Type B pancreatic cell (in vitro differentiated cells): ENCODE measurements around the gene DLX3. TPM values are rescaled to one million over a fixed set of nuclear protein-coding genes. Genes with fewer than 3 reads are reported as not detected.

Experiments
- DNase-seq: peaks from one replicate; pipeline ENCODE4 v3.0.0; 2021; ENCODE audit warnings: mixed read lengths; ENCODE audit not compliant: unreplicated experiment; ENCODE audit errors: extremely low spot score
- H3K27ac Mint-ChIP-seq: 2 replicates; pipeline ENCODE4 v1.8.0; 2021; ENCODE audit warnings: mild to moderate bottlenecking, mixed read lengths
- H3K27me3 Mint-ChIP-seq: 2 replicates; pipeline ENCODE4 v1.8.0; 2021; ENCODE audit warnings: mixed read lengths
- H3K36me3 Mint-ChIP-seq: 2 replicates; pipeline ENCODE4 v1.8.0; 2021; ENCODE audit warnings: mixed read lengths
- H3K4me1 Mint-ChIP-seq: one replicate; pipeline ENCODE4 v1.8.0; 2021; ENCODE audit warnings: mixed read lengths; ENCODE audit not compliant: unreplicated experiment
- H3K4me3 Mint-ChIP-seq: 2 replicates; pipeline ENCODE4 v1.8.0; 2021; ENCODE audit warnings: mild to moderate bottlenecking, mixed read lengths
- H3K9me3 Mint-ChIP-seq: 2 replicates; pipeline ENCODE4 v1.8.0; 2021; ENCODE audit warnings: mixed read lengths
- total RNA-seq: library from RNA; stranded (reverse); gene quantifications from 2 replicates; pipeline ENCODE4 v1.2.1, GENCODE V29; 2021; ENCODE audit warnings: low replicate concordance
- TF ChIP-seq, protein P1 (sequence below): fragments of 200-600 bp; sonication (generic); conservative IDR thresholded peaks from 2 replicates; pipeline ENCODE4 v1.5.0; 2021; ENCODE audit warnings: antibody characterized with exemption, mild to moderate bottlenecking

DLX3 gene
- total RNA-seq, 1 donor from 2014 or later = 15.9 TPM

DNA sequence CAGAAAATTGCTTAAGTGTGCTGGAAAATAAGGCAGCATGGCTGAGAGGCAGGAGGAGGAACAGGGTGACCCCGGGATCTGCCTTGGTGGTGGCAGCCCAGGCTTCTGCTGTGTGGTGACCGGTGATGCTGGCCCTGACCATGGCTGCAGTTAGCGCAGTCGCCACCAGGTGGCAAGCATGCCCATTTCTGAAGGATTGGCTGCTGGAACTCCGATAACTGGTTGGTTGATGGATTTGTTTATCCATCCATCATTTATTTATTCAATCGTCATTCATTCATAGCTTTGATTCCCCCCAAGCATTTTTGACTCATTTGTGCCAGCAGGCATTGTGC lies 31.8 kb upstream of the DLX3 start:
- H3K4me1 Mint-ChIP-seq = peaks cover 4% of the 10 kb centered on the region
- no peaks in the 10 kb centered on the region for H3K9me3 Mint-ChIP-seq
- peaks cover 25% of the 10 kb centered on the region for H3K27me3 Mint-ChIP-seq
- H3K4me3 Mint-ChIP-seq = no peak overlapping the region
- H3K36me3 Mint-ChIP-seq = no peaks in the 10 kb centered on the region
- H3K27ac Mint-ChIP-seq = no peak overlapping the region
- TF ChIP-seq, protein P1, sequence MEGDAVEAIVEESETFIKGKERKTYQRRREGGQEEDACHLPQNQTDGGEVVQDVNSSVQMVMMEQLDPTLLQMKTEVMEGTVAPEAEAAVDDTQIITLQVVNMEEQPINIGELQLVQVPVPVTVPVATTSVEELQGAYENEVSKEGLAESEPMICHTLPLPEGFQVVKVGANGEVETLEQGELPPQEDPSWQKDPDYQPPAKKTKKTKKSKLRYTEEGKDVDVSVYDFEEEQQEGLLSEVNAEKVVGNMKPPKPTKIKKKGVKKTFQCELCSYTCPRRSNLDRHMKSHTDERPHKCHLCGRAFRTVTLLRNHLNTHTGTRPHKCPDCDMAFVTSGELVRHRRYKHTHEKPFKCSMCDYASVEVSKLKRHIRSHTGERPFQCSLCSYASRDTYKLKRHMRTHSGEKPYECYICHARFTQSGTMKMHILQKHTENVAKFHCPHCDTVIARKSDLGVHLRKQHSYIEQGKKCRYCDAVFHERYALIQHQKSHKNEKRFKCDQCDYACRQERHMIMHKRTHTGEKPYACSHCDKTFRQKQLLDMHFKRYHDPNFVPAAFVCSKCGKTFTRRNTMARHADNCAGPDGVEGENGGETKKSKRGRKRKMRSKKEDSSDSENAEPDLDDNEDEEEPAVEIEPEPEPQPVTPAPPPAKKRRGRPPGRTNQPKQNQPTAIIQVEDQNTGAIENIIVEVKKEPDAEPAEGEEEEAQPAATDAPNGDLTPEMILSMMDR = peak; percentile 96
- DNase-seq = peak; percentile 86

DNA sequence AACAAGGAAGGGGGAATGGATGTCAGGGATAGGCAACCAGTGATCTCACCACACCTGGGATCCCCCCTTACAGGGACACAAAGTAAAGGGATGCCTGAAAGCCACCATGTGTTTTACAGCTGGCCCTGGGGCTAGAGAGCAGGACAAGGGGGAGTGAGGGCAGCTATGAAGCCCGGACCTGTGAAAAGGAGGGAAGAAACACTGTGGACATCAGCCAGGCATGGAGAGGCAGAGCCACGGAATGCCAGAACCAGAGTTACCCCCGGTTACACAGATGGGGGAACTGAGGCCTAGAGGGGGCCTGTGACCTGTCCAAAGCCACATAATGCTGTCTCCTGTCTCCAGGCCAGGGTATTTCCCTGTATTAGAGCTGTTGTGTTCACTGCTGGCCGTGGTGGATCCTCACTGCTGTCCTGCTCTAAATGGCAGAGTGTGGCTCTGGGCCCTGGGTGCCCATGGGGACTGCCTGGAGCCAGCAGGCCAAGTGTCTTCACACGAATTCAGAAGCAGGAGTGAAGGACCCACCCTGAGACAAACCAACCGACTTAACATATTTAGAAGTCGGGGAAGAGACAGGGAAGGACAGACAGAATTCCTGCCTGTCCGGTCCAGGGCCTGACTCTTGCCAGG lies 31.1 kb upstream of the DLX3 start:
- Mint-ChIP-seq H3K4me3 (no peak overlapping the region), H3K4me1 (peaks cover 4% of the 10 kb centered on the region), H3K27ac (no peak overlapping the region), H3K36me3 (no peaks in the 10 kb centered on the region), H3K9me3 (no peaks in the 10 kb centered on the region), H3K27me3 (peaks cover 32% of the 10 kb centered on the region)
- TF ChIP-seq, protein P1 = no peak
- DNase-seq = peak; percentile 50

DNA sequence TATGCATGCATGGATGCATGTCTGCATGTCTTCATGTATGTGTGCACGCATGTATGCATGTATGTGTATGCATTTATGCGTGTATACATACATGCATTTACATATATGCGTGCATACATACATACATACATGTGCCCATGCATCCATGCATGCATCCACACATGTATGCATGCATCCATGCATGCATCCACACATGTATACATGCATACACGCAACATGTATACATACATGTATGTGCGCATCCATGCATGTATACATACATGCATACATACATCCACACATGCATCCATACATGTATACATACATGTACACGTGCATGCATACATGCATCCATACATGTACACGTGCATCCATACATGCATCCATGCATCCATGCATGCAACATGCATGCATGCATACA lies 29.8 kb upstream of the DLX3 start:
- no peak overlapping the region for H3K4me3 Mint-ChIP-seq
- no peaks in the 10 kb centered on the region for H3K9me3 Mint-ChIP-seq
- peaks cover 4% of the 10 kb centered on the region for H3K4me1 Mint-ChIP-seq

DNA sequence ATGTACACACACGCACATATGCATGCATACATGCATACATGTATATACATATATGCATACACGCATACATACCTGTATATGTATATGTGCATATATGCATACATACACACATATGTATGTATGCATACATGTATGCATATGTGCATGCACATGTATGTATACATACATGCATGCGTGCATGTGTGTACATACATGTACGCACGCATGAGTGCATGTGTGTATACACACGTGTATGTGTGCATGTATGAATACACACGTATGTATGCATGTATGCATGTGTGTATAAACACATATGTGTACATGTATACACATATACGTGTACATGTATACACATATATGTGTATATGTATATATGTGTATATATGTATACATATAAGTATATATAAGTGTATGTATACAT lies 28.5 kb upstream of the DLX3 start:
- no peak overlapping the region for H3K27ac Mint-ChIP-seq
- DNase-seq = no peak
- no peak overlapping the region for H3K4me3 Mint-ChIP-seq
- H3K4me1 Mint-ChIP-seq = peaks cover under 1% of the 10 kb centered on the region
- peaks cover 25% of the 10 kb centered on the region for H3K27me3 Mint-ChIP-seq
- no peaks in the 10 kb centered on the region for H3K9me3 Mint-ChIP-seq
- no peaks in the 10 kb centered on the region for H3K36me3 Mint-ChIP-seq
- TF ChIP-seq, protein P1 = no peak

More for the DNA sequence above, 29.8 kb upstream of the DLX3 start:
- no peaks in the 10 kb centered on the region for H3K36me3 Mint-ChIP-seq
- DNase-seq = no peak
- H3K27me3 Mint-ChIP-seq = peaks cover 28% of the 10 kb centered on the region
- TF ChIP-seq, protein P1 = no peak
- H3K27ac Mint-ChIP-seq = no peak overlapping the region

DNA sequence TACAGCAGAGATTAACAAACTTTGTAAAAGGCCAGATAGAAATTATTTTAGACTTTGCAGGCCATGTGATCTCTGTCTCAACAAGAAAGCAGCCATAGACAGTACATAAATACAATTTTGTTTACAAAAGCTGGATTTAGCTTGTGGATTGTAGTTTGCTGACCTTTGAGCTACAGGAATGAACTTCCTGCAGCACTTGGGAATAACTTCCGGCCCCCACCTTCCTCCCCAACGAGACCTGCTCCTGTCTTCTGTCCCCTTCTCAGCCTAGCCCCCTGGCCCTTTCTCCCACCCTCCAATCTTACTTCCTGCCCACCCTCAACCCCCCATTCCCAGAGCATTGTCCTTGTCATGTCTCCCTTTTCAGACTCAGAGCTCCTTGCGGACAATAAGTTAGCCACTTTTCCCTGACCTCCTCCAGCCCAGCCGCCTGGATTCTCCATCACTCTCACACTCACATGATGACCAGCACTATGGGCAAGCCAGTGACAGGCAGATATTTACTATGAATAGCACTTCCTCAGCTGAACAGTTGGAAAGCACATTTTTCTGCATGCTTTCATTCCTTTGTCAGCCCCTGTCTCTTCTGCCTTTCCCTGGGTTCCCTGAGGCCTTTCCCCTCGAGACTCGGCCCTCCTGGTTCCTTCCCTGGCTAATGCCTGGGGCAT lies 27.6 kb upstream of the DLX3 start:
- Mint-ChIP-seq H3K27ac (no peak overlapping the region), H3K27me3 (peaks cover 21% of the 10 kb centered on the region), H3K9me3 (no peaks in the 10 kb centered on the region), H3K36me3 (no peaks in the 10 kb centered on the region), H3K4me3 (no peak overlapping the region), H3K4me1 (no peaks in the 10 kb centered on the region)
- DNase-seq = peak; percentile 22
- TF ChIP-seq, protein P1 = no peak
